ENCODE results near the gene SARS1. TPM values are rescaled to one million over a fixed set of nuclear protein-coding genes. Genes with fewer than 3 reads are reported as not detected.

The SARS1 gene
- total and polyA plus RNA-seq, 9 donors: 83.7 to 317 (median 119) TPM

- TF ChIP-seq, protein P1, sequence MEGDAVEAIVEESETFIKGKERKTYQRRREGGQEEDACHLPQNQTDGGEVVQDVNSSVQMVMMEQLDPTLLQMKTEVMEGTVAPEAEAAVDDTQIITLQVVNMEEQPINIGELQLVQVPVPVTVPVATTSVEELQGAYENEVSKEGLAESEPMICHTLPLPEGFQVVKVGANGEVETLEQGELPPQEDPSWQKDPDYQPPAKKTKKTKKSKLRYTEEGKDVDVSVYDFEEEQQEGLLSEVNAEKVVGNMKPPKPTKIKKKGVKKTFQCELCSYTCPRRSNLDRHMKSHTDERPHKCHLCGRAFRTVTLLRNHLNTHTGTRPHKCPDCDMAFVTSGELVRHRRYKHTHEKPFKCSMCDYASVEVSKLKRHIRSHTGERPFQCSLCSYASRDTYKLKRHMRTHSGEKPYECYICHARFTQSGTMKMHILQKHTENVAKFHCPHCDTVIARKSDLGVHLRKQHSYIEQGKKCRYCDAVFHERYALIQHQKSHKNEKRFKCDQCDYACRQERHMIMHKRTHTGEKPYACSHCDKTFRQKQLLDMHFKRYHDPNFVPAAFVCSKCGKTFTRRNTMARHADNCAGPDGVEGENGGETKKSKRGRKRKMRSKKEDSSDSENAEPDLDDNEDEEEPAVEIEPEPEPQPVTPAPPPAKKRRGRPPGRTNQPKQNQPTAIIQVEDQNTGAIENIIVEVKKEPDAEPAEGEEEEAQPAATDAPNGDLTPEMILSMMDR (IDR thresholded peaks at IDR 0.05): no peak
- TF ChIP-seq EP300 (IDR thresholded peaks at IDR 0.05): no peak
- TF ChIP-seq POLR2A (IDR thresholded peaks at IDR 0.05): no peak
- no peaks in the 10 kb centered on the region for H3K27me3 ChIP-seq
- no peaks in the 10 kb centered on the region for H3K36me3 ChIP-seq
- WGBS, 3 donors: 71 to 79% (median 79%) methylated on average over 7 of the region's 7 CpGs
- no peak for DNase-seq
- no peaks in the 10 kb centered on the region for H3K4me1 ChIP-seq (ENCODE audit: insufficient read depth)
- intact Hi-C loops (cut with DNase I): loop anchor here in 3 of 4 donors (5.0 to 10.0 kb wide), 4 partner anchors 137 to 275 kb away; partner anchors contain the start of genes GPR61 (in 2 of the 3), ELAPOR1 (in 1 of the 3) and SORT1 (in 1 of the 3)
- H3K27ac ChIP-seq: no peak overlapping the region
- no peak overlapping the region for H3K4me3 ChIP-seq
- no peaks in the 10 kb centered on the region for H3K9me3 ChIP-seq
Observed at GRCh38 chr1:109259674-109260557, 46.2 kb downstream of the SARS1 start.

DNA sequence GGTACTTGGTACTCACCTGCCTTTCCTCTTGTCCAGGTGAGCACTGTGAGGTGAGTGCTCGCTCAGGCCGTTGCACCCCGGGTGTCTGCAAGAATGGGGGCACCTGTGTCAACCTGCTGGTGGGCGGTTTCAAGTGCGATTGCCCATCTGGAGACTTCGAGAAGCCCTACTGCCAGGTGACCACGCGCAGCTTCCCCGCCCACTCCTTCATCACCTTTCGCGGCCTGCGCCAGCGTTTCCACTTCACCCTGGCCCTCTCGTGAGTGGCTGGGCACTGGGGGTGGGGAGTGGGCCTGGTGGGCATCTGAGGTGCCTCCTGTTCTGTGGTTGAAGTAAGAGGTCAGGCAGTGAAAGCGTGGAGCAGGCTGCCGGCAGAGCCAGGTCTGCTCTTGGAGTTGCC lies 47.3 kb downstream of the SARS1 start:
- intact Hi-C loops (cut with DNase I): loop anchor here in 3 of 4 donors (5.0 to 10.0 kb wide), 4 partner anchors 136 to 274 kb away; partner anchors contain the start of genes GPR61 (in 2 of the 3), ELAPOR1 (in 1 of the 3) and SORT1 (in 1 of the 3)
- DNase-seq: no peak
- H3K36me3 ChIP-seq: no peaks in the 10 kb centered on the region

DNA sequence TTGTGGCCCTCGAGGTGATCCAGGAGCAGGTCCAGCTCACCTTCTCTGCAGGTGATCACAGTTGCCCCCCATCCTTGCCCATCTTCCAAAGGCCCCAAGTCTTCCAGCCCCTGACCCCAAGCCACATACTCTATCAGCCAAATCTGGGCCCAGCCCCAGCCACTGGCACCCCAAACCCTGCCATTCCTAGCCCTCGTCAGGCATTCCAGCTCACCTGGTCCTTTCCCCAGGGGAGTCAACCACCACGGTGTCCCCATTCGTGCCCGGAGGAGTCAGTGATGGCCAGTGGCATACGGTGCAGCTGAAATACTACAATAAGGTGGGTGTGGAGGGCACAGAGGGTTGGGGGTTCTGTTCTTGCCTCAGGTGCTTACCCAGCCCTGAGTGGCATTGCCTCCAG lies 47.9 kb downstream of the SARS1 start:
- Histone ChIP-seq H3K4me3 (no peak overlapping the region), H3K4me1 (ENCODE audit: insufficient read depth) (no peaks in the 10 kb centered on the region), H3K27ac (no peak overlapping the region), H3K9me3 (no peaks in the 10 kb centered on the region), H3K27me3 (no peaks in the 10 kb centered on the region), H3K36me3 (no peaks in the 10 kb centered on the region)
- 82 to 92% (median 87%) methylated on average over 6 of the region's 6 CpGs for WGBS, 3 donors
- no peak for DNase-seq
- no peak for TF ChIP-seq POLR2A (IDR thresholded peaks at IDR 0.05)
- TF ChIP-seq EP300 (IDR thresholded peaks at IDR 0.05): no peak
- TF ChIP-seq, protein P1 (IDR thresholded peaks at IDR 0.05): no peak
- intact Hi-C loops (cut with DNase I): loop anchor here in 3 of 4 donors (5.0 to 10.0 kb wide), 4 partner anchors 136 to 273 kb away; partner anchors contain the start of genes GPR61 (in 2 of the 3), ELAPOR1 (in 1 of the 3) and SORT1 (in 1 of the 3)

More for the DNA sequence above, 47.3 kb downstream of the SARS1 start:
- WGBS, 3 donors: 88 to 90% (median 88%) methylated on average over 16 of the region's 16 CpGs
- Histone ChIP-seq H3K4me3 (no peak overlapping the region), H3K27me3 (no peaks in the 10 kb centered on the region), H3K4me1 (ENCODE audit: insufficient read depth) (no peaks in the 10 kb centered on the region), H3K27ac (no peak overlapping the region), H3K9me3 (no peaks in the 10 kb centered on the region)
- TF ChIP-seq EP300 (IDR thresholded peaks at IDR 0.05): no peak
- TF ChIP-seq POLR2A (IDR thresholded peaks at IDR 0.05): no peak
- TF ChIP-seq, protein P1 (IDR thresholded peaks at IDR 0.05): no peak

DNA sequence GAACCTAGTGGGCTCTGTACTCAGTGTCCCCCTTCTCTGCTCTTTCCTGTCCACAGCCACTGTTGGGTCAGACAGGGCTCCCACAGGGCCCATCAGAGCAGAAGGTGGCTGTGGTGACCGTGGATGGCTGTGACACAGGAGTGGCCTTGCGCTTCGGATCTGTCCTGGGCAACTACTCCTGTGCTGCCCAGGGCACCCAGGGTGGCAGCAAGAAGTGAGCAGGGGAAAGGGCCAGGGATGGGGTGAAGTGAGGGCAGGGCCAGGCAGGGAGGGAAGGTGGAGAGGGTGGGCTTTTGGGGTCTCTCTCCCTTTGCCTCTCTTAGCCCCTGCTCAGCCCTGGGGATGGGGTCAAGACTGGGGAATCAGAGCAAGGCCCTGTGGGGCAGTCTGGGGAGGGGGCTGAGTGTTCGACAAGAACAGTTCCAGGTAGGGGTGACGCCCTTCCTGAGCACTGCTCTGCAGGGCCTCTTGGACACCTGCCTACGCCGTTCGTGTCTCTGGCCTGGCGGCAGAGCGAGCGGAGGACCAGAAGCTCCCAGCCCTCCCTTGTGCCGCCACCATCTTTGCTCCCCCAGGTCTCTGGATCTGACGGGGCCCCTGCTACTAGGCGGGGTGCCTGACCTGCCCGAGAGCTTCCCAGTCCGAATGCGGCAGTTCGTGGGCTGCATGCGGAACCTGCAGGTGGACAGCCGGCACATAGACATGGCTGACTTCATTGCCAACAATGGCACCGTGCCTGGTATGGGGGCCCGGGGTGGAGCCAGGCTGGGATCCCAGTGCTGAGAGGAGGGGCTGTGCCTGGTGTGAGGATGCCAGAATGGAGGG lies 48.7 kb downstream of the SARS1 start:
- Histone ChIP-seq H3K4me1 (ENCODE audit: insufficient read depth) (no peaks in the 10 kb centered on the region), H3K36me3 (no peaks in the 10 kb centered on the region), H3K27me3 (no peaks in the 10 kb centered on the region), H3K4me3 (no peak overlapping the region), H3K27ac (no peak overlapping the region), H3K9me3 (no peaks in the 10 kb centered on the region)
- TF ChIP-seq EP300 (IDR thresholded peaks at IDR 0.05) (no peak), POLR2A (IDR thresholded peaks at IDR 0.05) (no peak)
- TF ChIP-seq, protein P1 (IDR thresholded peaks at IDR 0.05): no peak
- no peak for DNase-seq
- WGBS, 3 donors: 80 to 85% (median 85%) methylated on average over 22 of the region's 22 CpGs
- intact Hi-C loops (cut with DNase I): loop anchor here in 3 of 4 donors (5.0 to 10.0 kb wide), 4 partner anchors 135 to 272 kb away; partner anchors contain the start of genes GPR61 (in 2 of the 3), ELAPOR1 (in 1 of the 3) and SORT1 (in 1 of the 3)
